Activated effector memory CD4-positive, alpha-beta T cell treated with anti-CD3 and anti-CD28 coated beads, Interleukin-2, amount 50 U/mL, for 16 hours (primary cell): ENCODE results near the gene VPS45.
A peak's percentile ranks its signal among the peaks of the same experiment; 100 is the strongest.
"Not testable (repeated sequence)": the region's sequence is repeated elsewhere in the genome, so short reads cannot be mapped to it uniquely, and the experiment has no call there.

ENCODE experiments used
- DNase-seq: peaks from one replicate; pipeline ENCODE4 v3.0.0-alpha.2; 2020

The VPS45 gene

GRCh38 chr1:150067184-150068108 is at the start of gene VPS45:
VPS45 (plus strand) TSS chr1:150067776; CDS start chr1:150067858, 82 bp downstream.
- peak; percentile 93 for DNase-seq

- DNase-seq, result no peak
Observed at GRCh38 chr1:150018165-150018564, 49.4 kb upstream of the VPS45 start.

GRCh38 chr1:150020711-150021110 is 46.9 kb upstream of the VPS45 start:
- no peak for DNase-seq

DNA sequence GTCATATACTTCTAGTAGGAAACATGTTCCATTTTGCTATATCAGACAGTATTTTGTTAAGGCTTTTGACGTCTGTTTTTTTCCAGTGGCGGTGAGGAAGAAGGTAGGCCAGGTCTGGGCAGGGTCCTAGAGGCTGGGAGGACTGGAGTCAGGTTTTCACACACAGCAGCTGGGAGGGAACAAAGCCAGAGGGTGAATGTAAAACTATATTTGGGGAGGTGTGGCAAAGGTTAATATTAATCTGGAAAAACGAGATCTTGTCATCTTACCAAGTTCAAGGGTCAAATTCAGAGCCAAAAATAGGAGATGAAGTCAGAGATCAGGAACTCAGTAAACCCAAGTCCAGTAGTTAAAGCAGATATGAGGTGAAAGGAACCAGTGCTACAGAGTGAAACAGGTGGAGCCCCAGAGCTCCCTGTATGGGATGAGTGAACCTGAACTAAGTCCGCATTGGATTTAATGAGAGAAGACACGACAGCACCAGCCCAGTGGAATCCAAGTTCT is 46.3 kb upstream of the VPS45 start:
- no peak for DNase-seq

DNA sequence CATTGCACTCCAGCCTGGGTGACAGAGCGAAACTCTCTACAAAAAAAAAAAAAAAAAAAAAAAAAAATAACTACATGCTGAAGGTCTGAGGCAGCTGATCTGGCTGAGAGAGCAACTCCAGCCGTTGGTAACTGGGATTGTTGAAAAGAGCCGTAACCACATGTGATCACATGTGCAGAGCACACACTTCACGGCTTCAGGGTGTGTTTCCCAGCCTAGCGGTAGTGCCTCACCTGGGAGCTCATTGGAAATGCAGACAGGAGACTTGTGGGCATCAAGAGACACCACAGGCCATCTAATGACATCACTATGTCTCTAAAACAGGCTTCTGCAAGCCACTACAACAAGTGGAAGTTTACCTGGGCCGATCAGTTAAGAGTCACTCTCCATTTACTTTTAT is 45.2 kb upstream of the VPS45 start:
- DNase-seq, result no peak

DNA sequence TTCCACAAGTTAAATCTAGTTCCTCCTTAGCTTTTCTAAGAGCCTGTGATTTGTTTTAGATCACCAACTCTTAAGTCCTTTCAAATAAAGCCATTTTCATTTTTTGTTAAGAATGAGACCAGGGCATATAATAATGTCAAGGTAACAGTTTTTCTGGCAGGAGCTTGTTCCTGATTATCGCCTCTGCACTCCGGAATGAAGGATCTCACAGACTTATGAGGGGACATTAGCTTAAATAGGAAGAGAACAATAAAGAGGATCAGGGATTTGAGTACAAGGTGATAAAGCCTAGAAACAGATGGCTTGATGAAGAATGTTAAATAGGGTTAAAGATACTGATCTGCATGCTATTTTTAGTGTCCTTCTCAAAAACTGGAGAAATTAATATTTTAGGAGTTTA is 43.4 kb upstream of the VPS45 start:
- no peak for DNase-seq

DNA sequence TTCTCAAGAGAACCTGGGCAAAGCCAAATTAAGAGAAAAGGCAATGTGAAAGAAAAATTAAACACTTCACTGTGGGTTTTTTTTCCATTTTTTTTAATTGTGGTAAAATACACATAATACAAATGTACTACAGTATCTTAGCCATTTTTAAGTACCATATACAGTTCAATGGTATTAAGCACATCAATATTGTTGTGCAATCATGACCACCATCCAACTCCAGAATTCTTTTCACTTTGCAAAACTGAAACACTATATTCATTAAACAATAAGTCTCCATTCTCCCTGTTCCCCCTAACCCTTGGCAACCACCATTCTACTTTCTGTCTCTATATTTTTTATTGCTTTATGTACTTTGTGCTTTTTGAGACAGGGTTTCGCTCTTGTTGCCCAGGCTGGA is 39.3 kb upstream of the VPS45 start:
- no peak for DNase-seq

- DNase-seq, result no peak
Observed at GRCh38 chr1:150034336-150034735, 33.2 kb upstream of the VPS45 start.

GRCh38 chr1:150049926-150050325 is 17.6 kb upstream of the VPS45 start:
- no peak for DNase-seq

GRCh38 chr1:150051089-150051373 is 16.5 kb upstream of the VPS45 start:
- DNase-seq, result no peak

- DNase-seq, result not testable (repeated sequence)
Observed at GRCh38 chr1:150051905-150052412, 15.6 kb upstream of the VPS45 start.

- no peak for DNase-seq
Observed at GRCh38 chr1:150053926-150054325, 13.7 kb upstream of the VPS45 start.

DNA sequence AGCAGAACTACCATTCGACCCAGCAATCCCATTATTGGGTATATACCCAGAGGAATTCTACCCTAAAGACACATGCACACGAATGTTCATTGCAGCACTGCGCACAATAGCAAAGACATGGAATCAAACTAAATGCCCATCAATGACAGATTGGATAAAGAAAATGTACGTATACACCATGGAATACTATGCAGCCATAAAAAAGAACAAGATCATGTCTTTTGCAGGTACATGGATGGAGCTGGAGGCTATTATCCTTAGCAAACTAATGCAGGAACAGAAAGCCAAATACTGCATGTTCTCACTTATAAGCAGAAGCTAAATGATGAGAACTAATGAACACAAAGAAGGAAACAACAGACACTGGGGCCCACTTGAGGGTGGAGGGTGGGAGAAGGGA is 12.1 kb upstream of the VPS45 start:
- DNase-seq, result not testable (repeated sequence)

GRCh38 chr1:150056407-150056806 is 11.2 kb upstream of the VPS45 start:
- no peak for DNase-seq

DNA sequence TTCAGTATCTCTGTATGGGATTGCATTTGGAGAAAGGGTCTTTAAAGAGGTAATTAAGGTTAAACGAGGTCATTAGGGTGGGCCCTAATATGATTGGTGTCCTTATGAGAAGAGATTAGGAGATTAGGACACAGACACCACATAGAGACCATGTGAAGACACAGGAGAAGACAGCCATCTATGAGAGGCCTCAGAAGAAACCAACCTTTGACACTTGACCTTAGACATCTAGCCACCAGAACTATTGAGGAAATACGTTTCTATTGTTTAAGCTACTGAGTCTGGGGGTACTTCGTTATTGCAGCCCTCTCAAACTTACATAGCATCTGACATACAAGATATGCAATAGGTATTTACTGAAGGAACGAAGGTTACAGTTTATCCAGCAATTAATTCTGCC is 7.3 kb upstream of the VPS45 start:
- DNase-seq, result no peak

DNA sequence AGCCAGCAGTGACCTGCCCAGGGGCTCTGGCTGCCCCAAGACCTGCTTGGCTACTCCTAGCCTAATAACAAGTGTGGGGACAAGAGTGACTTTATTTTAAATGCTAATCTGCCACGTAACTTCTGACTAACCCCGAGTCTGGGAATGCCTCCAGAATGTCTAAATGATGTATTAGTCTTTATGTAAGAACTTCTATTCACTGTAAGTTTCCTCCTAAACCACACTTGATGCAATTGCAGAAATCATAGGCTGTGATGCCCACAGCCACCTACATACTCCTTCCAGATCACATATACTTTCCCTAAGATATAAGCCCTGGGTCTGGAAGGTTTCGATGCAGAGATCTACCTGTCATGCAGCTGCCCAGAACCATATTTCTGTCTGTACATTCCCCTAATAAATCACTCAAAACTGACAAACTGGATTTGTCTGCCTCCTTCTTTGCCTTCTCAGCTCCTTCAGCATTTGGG is 5.9 kb upstream of the VPS45 start:
- DNase-seq, result no peak

- no peak for DNase-seq
Observed at GRCh38 chr1:150062113-150062512, 5.5 kb upstream of the VPS45 start.

DNA sequence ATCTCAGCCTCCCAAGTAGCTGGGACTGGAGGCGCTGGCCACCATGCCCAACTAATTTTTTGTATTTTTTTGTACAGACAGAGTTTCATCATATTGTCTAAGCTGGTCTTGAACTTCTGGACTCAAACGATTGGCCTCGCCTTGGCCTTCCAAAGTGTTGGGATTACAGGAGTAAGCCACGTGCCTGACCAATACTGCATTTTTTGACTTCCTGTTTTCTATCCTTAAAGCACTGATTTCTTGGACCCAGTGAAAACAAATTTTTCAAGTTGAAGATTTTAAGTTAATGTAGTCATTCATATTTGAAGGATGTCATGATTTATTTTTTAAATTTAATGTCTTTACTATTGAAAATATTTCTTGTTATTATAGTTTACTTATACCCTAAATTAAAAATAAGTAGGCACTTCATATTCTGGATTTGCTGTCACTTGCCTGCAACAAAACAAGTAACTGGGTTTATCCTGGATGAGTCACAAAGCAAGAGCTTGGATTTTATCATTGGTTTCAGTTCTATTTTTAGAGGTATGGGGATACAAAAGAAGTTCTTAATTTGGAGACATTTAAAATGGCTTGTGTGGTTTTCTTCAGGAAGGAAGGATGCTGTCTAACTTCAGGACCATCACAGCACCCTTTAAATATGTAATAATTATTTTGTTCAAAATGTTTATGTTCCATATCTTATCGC is 2.2 kb upstream of the VPS45 start:
- DNase-seq, result no peak

DNA sequence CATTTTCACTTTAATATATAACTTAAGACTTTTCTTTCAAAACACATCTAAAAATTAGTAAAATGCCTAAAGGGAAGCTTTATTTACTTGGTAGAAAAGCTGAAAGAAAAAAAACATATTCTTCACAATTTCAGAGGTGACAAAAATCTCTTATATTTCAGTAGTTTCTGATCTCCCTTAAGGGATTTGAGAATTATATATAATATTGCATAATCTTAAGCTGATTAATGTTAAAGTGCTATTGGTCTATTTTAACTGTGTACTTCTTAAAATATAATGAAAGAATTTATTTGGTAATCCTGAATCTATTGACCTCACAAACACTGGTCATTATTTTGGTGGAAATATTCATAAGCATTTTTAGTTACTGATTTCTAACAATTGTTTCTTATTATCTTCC is 1.2 kb upstream of the VPS45 start:
- no peak for DNase-seq

DNA sequence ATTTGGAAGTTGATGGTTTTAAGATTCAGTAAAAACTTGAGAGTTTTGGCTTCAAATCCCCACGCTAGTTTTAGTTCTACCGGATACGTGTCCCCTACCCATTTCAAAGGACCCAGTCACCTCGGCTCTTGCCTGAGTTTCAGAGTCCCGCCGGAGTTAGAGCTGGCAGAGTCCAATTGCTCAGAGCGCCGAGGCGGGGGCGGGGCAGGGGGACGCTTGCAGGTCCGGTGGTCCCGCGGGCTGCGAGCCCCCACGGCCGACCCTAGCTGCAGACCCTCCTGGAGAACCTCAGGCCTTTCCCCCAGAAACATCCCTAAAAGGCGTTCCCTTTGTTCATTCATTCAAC is 765 bp upstream of the VPS45 start:
- peak; percentile 75 for DNase-seq

GRCh38 chr1:150068109-150068435 is 496 bp downstream of the VPS45 start:
- no peak for DNase-seq

DNA sequence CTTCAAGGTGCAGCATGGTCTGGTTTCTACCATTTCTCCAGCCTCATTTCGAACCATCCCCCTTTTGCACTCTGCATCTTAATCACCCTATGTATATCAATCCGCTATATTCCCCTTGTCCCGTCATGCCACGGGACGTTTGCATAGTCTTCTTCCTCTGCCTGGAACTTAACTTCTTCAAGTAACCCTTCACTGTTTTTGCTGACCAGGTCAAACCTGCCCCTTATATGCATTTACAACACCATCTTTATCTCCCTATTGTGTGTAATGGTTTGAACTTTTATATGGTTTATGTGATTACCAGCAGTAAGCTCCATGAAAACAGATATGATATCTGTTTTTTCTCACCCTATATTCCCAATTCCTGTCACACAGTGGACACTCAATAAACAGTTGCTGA is 2.3 kb downstream of the VPS45 start:
- no peak for DNase-seq

DNA sequence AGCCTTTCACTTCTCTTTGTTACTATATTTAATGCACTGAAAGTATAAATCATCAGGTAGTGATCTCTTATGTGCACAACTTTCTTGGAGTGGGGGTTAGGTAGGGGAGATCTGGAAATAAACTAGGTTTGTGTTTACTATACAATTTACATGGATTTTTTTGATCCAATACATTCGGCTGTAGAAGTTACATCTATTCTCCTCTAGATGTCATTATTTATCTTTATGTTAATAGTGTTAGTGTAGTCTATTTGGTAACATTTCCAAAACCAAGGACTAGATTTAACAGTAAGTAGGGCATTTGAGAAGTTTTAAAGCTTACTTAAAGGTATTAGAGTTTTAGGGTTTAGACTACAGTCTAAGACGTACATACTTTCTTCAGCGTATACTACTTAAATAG is 5.4 kb downstream of the VPS45 start:
- DNase-seq, result no peak

DNA sequence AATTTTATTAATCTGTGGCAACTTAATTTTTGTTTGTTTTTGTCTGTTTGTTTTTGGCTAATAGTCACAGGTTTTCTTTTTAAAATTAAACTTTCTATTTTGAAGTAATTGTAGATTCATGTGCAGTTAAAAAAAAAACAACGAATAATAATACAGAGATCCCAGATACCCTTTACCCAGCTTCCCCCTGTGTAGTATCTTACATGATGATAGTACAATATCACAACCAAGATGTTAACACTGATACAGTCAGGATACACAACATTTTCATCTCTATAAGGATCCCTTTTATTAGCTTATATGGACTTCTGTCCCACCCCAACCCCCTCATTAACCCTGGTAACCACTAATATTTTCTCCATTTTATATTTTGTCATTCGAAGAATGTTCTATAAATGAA is 5.9 kb downstream of the VPS45 start:
- no peak for DNase-seq
